Central memory CD8-positive, alpha-beta T cell (primary cell): Measurements from ENCODE around the gene SNN.

Experiments used
- ATAC-seq: fragments of 150-1000 bp; cut with Tn5 transposase; replicated peaks from 2 replicates; pipeline ENCODE4 v1.10.0; 2022; ENCODE audit warnings: mild to moderate bottlenecking, moderate FRiP score, moderate number of reproducible peaks; ENCODE audit not compliant: poor library complexity, severe bottlenecking; ENCODE audit errors: extremely low read depth
- DNase-seq, 2 donors: peaks; one replicate each; pipeline ENCODE4 v3.0.0; 2021; ENCODE audit warnings: low spot score in 2 of 2
- H3K27ac Mint-ChIP-seq: one replicate; pipeline ENCODE4 v1.8.0; 2022; ENCODE audit warnings: low read depth, mild to moderate bottlenecking, moderate library complexity, mixed read lengths
- H3K27me3 Mint-ChIP-seq: one replicate; pipeline ENCODE4 v1.8.0; 2022; ENCODE audit warnings: mixed read lengths
- H3K36me3 Mint-ChIP-seq: one replicate; pipeline ENCODE4 v1.8.0; 2022; ENCODE audit warnings: mild to moderate bottlenecking, moderate library complexity, mixed read lengths; ENCODE audit not compliant: insufficient read depth
- H3K4me1 Mint-ChIP-seq: one replicate; pipeline ENCODE4 v1.8.0; 2022; ENCODE audit warnings: mixed read lengths
- H3K4me3 Mint-ChIP-seq: one replicate; pipeline ENCODE4 v1.8.0; 2022; ENCODE audit warnings: mild to moderate bottlenecking, moderate library complexity, mixed read lengths
- H3K9me3 Mint-ChIP-seq: one replicate; pipeline ENCODE4 v1.8.0; 2022; ENCODE audit warnings: mixed read lengths

SNN gene

DNA sequence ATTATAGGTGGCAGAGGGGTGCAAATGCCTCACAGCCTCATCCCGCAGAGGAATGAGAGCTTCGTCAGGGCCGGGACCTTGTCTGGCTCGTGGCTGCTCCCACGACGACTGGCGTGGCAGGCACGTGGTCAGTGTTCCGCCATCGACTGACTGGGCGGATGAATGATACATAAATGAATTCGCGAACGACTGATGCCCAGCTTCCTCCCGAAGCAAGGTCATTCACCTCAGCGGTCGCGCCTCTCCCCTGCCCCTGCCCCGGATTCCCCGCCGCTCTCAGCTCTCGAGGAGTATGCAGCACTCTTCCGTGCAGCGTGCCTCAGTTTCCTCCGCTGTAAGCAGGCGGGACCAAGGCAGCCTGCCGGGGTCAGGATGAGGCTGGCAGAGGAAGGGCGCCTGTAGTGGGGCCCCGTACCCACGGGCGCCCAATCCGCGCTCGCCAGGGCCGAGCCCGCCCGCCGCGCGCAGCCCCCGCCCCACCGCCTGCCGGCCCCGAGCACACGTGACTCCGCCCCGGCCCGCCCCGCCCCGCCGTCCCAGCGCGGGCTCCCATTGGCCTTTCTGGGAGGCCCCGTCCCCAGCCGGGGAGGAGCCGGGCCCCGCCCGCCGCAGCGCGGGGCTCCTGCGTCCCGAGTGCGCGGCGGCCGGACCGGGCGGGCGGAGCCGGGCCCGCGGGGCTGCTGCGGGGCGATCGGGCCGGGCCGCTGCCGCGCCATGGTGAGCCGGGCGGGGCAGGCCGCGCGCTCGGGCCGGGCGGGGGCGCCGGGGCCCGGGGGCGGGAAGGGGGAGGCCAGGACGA lies at the start of gene SNN:
SNN (plus strand) TSS at position 632 of the 799 bp plus-strand sequence. CDS start 7,605 bp downstream, outside the sequence.
- peak; percentile 82 for ATAC-seq

DNA sequence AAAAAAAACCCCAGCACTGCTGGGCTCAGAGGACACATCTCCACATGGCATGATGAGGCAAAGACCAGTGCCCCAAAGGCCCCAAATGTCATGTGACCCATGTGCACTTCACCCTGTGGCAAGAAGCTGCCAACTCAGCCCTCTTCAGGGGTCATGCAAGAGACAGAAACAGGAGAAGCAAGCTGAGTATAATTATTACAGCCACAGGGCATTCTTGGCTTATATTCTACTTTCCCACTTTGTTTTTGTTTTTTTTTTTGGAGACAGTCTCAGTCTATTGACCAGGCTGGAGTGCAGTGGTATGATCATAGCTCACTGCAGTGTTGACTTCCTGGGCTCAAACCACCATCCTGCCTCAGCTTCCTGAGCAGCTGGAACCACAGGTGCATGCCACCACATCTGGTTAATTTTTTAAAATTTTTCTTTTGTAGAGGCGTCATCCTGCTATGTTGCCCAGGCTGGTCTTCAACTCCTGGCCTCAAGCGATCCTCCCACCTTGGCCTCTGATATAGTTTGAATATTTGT lies 48.9 kb upstream of the SNN start:
- DNase-seq, result peak in 1 of 2 donors; percentile 25
- ATAC-seq, result peak; percentile 57
- H3K27me3 Mint-ChIP-seq, result no peaks in the 10 kb centered on the region
- peak overlapping the region; percentile 98 for H3K27ac Mint-ChIP-seq
- H3K9me3 Mint-ChIP-seq, result no peaks in the 10 kb centered on the region
- H3K4me1 Mint-ChIP-seq, result peaks cover 57% of the 10 kb centered on the region
- peaks cover 6% of the 10 kb centered on the region for H3K36me3 Mint-ChIP-seq
- H3K4me3 Mint-ChIP-seq, result peak overlapping the region; percentile 53

More for the DNA sequence above, at the start of gene SNN:
- Mint-ChIP-seq H3K4me1 (peaks cover 58% of the 10 kb centered on the region), H3K27me3 (no peaks in the 10 kb centered on the region), H3K9me3 (no peaks in the 10 kb centered on the region), H3K36me3 (peaks cover 14% of the 10 kb centered on the region), H3K4me3 (peak within 1 kb of the TSS; percentile 71), H3K27ac (no peak within 1 kb of the TSS)
- peak; percentile 61 to 72 for DNase-seq

DNA sequence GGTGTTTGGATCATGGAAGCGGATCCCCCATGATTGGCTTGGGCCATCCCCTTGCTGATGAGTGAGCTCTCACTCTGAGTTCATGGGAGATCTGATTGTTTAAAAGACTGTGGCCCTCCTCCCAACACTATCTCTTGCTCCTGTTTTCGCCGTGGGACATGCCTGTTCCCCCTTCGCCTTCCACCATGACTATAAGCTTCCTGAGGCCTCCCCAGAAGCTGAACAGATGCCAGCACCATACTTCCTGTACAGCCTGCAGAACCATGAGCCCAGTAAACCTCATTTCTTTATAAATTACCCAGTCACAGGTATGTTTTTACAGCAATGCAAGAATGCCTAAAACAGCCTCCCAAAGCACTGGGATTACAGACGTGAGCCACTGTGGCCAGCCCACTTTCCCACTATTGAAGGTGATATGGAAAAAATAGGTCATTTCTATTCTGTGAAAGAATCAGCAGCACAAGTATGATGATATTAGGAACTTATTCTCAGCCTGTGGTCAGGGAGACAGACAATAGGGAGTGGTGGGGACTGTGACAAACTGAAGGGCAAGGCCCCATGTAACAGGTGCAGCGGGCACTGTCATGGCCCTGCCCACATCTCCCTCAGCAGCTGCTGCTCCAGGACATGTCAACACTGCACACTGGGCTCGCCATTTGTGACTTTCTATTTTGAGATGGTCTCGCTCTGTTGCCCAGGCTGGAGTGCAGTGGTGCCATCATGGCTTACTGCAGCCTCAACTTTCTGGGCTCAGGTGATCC lies 47.8 kb upstream of the SNN start:
- H3K36me3 Mint-ChIP-seq, result peaks cover 6% of the 10 kb centered on the region
- no peaks in the 10 kb centered on the region for H3K27me3 Mint-ChIP-seq
- peak overlapping the region; percentile 53 for H3K4me3 Mint-ChIP-seq
- no peak for DNase-seq
- peak overlapping the region; percentile 98 for H3K27ac Mint-ChIP-seq
- no peak for ATAC-seq
- H3K9me3 Mint-ChIP-seq, result no peaks in the 10 kb centered on the region
- peaks cover 58% of the 10 kb centered on the region for H3K4me1 Mint-ChIP-seq

DNA sequence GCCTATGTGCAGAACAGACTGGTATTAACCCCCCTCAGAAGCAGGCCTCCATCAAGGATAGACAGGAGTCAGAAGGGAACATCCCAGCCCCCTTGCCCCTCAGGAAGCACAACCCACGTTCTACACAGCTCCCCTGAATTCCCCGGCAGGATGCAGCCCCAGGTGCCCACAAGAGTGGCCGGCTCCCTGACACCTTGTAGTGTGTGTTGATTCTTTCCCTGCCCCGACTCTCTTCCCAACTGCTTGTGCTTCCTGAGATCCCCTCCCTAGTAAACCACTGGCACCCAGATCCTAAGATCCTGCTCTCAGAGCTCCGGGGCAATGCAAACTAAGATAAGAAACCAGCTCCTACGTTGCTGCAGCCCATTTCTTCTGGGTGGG lies 46.7 kb upstream of the SNN start:
- Mint-ChIP-seq H3K27ac (peak overlapping the region; percentile 98), H3K4me3 (peak overlapping the region; percentile 82), H3K4me1 (peaks cover 58% of the 10 kb centered on the region), H3K9me3 (no peaks in the 10 kb centered on the region), H3K27me3 (no peaks in the 10 kb centered on the region), H3K36me3 (peaks cover 6% of the 10 kb centered on the region)
- no peak for DNase-seq
- no peak for ATAC-seq

- Mint-ChIP-seq H3K27me3 (no peaks in the 10 kb centered on the region), H3K36me3 (peaks cover 6% of the 10 kb centered on the region), H3K9me3 (no peaks in the 10 kb centered on the region), H3K4me3 (peak overlapping the region; percentile 82), H3K27ac (peak overlapping the region; percentile 98), H3K4me1 (peaks cover 58% of the 10 kb centered on the region)
- DNase-seq (peak; percentile 50 to 71), ATAC-seq (peak; percentile 94)
These were observed 46.2 kb upstream of the SNN start for GRCh38 chr16:11621920-11622651.

GRCh38 chr16:11624205-11624604 lies 44.0 kb upstream of the SNN start:
- peak overlapping the region; percentile 56 for H3K4me3 Mint-ChIP-seq
- H3K27me3 Mint-ChIP-seq, result no peaks in the 10 kb centered on the region
- DNase-seq (no peak), ATAC-seq (no peak)
- no peaks in the 10 kb centered on the region for H3K9me3 Mint-ChIP-seq
- peak overlapping the region; percentile 57 for H3K27ac Mint-ChIP-seq
- peaks cover 6% of the 10 kb centered on the region for H3K36me3 Mint-ChIP-seq
- H3K4me1 Mint-ChIP-seq, result peaks cover 50% of the 10 kb centered on the region

DNA sequence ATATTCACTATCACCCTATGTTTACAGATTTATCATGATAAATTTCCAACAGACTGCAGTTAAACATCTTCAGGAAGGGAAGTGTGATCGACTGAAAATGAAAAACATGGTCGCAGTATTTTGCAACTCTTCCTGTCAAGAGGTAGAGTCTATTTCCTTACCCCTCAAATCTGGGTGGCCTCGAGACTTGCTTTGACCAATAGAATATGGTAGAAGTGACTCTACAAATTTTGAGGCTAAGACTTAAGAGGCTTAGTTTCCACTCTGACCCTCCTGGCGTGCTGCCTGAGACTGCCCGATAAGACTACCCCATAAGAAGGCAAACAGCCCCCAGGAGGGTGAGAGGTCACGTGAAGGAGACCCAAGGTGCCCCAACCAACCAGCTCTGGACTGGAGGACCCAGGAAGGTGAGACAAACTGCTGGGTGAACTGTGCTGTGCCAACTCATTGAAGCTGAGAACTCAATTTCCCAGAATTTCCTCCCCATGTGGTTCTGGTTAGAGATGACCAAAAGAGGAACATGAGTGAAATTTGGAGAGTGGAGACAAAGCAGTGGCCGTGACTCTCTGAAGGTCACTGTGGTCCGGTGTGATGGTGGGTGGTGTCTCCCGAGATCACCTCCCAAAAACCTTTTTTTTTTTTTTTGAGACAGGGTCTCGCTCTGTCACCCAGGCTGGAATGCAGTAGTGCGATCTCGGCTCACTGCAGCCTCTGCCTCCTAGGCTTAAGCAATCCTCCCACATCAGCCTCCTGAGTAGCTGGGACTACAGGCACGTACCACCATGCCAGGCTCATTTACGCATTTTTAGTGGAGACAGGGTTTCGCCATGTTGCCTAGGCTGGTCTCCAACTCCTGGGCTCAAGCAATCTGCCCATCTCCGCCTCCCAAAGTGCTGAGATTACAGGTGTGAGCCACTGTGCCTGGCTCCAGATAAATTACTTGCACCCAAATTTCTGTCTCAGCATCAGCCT lies 43.3 kb upstream of the SNN start:
- Mint-ChIP-seq H3K9me3 (no peaks in the 10 kb centered on the region), H3K27ac (no peak overlapping the region), H3K27me3 (no peaks in the 10 kb centered on the region), H3K36me3 (peaks cover 4% of the 10 kb centered on the region), H3K4me1 (peaks cover 48% of the 10 kb centered on the region), H3K4me3 (peak overlapping the region; percentile 56)
- DNase-seq (no peak), ATAC-seq (no peak)

- H3K4me1 Mint-ChIP-seq, result peaks cover 40% of the 10 kb centered on the region
- no peak overlapping the region for H3K27ac Mint-ChIP-seq
- H3K27me3 Mint-ChIP-seq, result no peaks in the 10 kb centered on the region
- DNase-seq, result no peak
- H3K4me3 Mint-ChIP-seq, result no peak overlapping the region
- no peaks in the 10 kb centered on the region for H3K9me3 Mint-ChIP-seq
- H3K36me3 Mint-ChIP-seq, result peaks cover 4% of the 10 kb centered on the region
- no peak for ATAC-seq
These were observed 42.5 kb upstream of the SNN start for GRCh38 chr16:11625769-11626168.

- H3K27me3 Mint-ChIP-seq, result no peaks in the 10 kb centered on the region
- peaks cover 1% of the 10 kb centered on the region for H3K36me3 Mint-ChIP-seq
- no peak for DNase-seq
- no peak overlapping the region for H3K4me3 Mint-ChIP-seq
- H3K9me3 Mint-ChIP-seq, result no peaks in the 10 kb centered on the region
- H3K27ac Mint-ChIP-seq, result peak overlapping the region; percentile 41
- H3K4me1 Mint-ChIP-seq, result peaks cover 30% of the 10 kb centered on the region
- no peak for ATAC-seq
These were observed 41.5 kb upstream of the SNN start for GRCh38 chr16:11626657-11627291.

GRCh38 chr16:11627292-11627663 lies 41.0 kb upstream of the SNN start:
- no peak for DNase-seq
- no peak for ATAC-seq
- Mint-ChIP-seq H3K36me3 (no peaks in the 10 kb centered on the region), H3K4me1 (peaks cover 24% of the 10 kb centered on the region), H3K9me3 (no peaks in the 10 kb centered on the region), H3K27ac (no peak overlapping the region), H3K4me3 (no peak overlapping the region), H3K27me3 (no peaks in the 10 kb centered on the region)

- Mint-ChIP-seq H3K4me1 (peaks cover 19% of the 10 kb centered on the region), H3K36me3 (no peaks in the 10 kb centered on the region), H3K27ac (no peak overlapping the region), H3K27me3 (no peaks in the 10 kb centered on the region), H3K4me3 (no peak overlapping the region), H3K9me3 (no peaks in the 10 kb centered on the region)
- ATAC-seq (no peak), DNase-seq (no peak)
These were observed 40.3 kb upstream of the SNN start for GRCh38 chr16:11627822-11628457.
